Measurements from ENCODE around the gene HTR3D.
"Not testable (repeated sequence)": the region's sequence is repeated elsewhere in the genome, so short reads cannot be mapped to it uniquely, and the experiment has no call there.

HTR3D gene

DNA sequence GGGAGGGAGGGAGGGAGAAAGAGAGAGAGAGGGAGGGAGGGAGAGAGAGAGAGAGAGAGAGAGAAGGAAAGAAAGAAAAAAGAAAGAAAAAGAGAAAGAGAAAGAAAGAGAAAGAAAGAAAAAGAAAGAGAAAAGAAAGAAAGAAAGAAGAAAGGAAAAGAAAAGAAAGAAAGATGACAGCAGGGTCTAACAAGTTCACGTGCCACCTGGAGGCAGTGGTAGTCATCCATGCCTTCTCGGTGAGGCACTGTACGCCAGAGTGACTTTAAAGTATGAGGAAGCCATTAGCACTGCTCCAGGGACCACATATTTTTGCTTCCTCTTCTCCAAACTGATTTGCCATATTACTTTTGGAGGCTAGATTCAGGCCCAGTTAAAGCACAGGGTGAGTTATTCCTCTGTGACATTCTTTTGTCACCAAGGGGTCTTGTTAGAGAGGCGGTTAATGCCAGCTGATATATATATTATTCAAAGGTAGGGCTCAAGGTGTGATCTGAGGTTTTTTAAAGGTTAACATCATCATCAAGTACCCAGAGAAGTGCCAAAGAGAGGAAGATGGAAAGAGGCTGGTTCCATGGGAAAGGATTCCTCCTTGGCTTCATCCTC, at the start of gene HTR3D:
Gene HTR3D (plus strand): TSS at position 556 of the 606 bp plus-strand sequence. CDS start 0 bp downstream, at position 556.
- DNase-seq, result no peak

GRCh38 chr3:183981990-183982644, 49.4 kb upstream of the HTR3D start:
- no peak for DNase-seq

- no peak for DNase-seq
Measured at GRCh38 chr3:183984127-183984740, 47.3 kb upstream of the HTR3D start.

GRCh38 chr3:183984749-183985729, 46.5 kb upstream of the HTR3D start:
- DNase-seq, result no peak

- DNase-seq, result no peak
Measured at GRCh38 chr3:183987000-183987600, 44.4 kb upstream of the HTR3D start.

GRCh38 chr3:183988216-183988790, 43.2 kb upstream of the HTR3D start:
- DNase-seq, result no peak

- no peak for DNase-seq
Measured at GRCh38 chr3:183991403-183991802, 40.1 kb upstream of the HTR3D start.

- DNase-seq, result no peak
Measured at GRCh38 chr3:184001761-184002160, 29.8 kb upstream of the HTR3D start.

DNA sequence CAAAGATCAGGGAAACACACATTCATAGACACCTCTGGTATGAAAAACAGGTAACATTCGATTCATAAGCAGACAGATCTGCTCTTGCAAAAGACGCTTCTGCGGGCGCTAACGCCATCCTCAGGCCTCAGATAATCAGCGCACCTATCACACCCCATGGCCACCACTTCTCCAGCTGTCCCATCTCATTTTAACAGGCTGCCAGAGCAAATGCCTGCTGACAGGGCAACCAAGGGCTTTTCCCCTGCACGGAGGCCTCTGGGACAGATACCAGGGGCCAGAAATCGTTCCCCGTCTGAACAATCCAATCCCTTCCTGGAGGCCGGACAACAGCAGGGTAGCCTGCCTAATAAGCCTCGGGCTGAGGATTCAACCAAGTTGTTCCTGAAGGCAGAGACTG, 29.1 kb upstream of the HTR3D start:
- DNase-seq, result no peak

- no peak for DNase-seq
Measured at GRCh38 chr3:184003187-184003967, 28.2 kb upstream of the HTR3D start.

- DNase-seq, result no peak
Measured at GRCh38 chr3:184004476-184004875, 27.1 kb upstream of the HTR3D start.

DNA sequence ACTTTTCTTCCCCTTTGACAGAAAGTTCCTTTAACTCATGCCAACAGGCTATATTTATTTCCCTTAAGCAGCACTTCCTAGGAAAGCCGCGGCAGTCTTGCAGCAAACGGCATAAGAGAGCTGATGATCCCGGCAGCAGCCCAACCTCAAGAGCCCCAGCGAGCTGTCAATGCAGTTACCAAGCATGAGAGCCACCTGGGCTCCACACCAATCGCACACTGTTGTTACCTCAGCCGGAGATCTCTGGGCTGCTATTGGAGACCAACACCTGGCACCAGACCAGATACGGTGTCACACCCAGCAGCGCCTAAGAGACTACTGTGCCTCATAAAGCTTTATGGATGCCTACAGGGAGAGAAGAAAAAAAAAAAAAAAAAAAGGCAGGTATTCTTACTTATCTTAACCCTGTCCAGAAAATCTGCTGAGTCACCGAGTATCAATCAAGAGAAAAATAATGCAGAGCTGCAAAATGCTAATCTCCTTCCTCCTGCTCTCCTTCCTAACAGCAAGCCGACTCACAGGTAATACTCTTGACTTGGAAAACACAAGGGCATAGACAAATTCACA, 25.5 kb upstream of the HTR3D start:
- DNase-seq, result peak; percentile 91

DNA sequence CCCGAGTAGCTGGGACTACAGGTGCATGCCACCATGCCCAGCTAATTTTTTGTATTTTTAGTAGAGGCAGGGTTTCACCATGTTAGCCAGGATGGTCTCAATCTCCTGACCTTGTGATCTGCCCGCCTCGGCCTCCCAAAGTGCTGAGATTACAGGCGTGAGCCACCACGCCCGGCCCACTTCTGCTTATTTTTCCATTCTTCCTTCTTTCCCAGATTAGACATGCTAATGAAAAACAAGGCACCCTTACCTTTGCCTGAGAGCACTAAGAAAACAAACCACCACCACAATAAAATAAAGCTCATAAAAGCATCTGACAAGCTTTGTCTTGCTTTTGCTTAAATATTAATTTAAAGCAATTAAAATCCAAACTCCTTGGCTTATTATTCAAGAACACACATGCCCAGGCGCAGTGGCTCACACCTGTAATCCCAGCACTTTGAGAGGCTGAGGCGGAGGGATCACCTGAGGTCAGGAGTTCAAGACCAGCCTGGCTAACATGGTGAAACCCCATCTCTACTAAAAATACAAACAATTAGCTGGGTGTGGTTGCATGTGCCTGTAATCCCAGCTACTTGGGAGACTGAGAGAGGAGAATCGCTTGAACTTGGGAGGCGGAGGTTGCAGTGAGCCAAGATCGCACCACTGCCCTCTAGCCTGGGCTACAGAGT, 24.3 kb upstream of the HTR3D start:
- DNase-seq, result not testable (repeated sequence)

DNA sequence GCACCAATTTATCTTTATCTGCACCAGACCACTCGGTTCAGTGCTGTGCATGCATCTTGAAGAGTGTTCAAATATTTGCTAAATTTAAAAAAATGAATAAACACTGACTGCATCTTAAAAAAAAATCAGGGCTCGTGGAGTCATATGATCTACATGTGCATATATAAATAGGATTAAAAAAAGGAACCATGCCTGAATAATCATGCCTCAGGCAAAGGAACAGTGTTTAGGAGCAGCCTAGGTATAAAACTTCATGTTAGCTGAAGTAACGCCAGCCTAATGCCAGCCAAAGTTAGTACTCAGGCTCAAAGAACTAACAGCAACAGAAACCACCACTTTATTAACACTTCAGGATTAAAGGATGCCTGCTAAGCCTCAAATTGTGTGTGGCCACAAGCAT, 23.4 kb upstream of the HTR3D start:
- DNase-seq, result no peak

GRCh38 chr3:184011230-184011876, 20.2 kb upstream of the HTR3D start:
- DNase-seq, result no peak

GRCh38 chr3:184011937-184012889, 19.3 kb upstream of the HTR3D start:
- no peak for DNase-seq

GRCh38 chr3:184015381-184016019, 16.0 kb upstream of the HTR3D start:
- DNase-seq, result no peak

GRCh38 chr3:184016169-184016570, 15.4 kb upstream of the HTR3D start:
- DNase-seq, result no peak

Measured in NCI-H1436 treated with DMSO at 0.1 percent for 48 hours (cell line).